Osteoblast (primary cell): Measurements from ENCODE around the gene AIF1. TPM values are rescaled to one million over a fixed set of nuclear protein-coding genes. Genes with fewer than 3 reads are reported as not detected.
A peak's percentile ranks its signal among the peaks of the same experiment; 100 is the strongest.

Experiments used
- DNase-seq: peaks from one replicate; pipeline ENCODE4 v3.0.0; 2011; ENCODE audit warnings: low spot score, mixed read lengths; ENCODE audit not compliant: insufficient read length; ENCODE audit errors: missing footprints
- H2AFZ ChIP-seq: 2 replicates; pipeline ENCODE4 v1.6.0; 2011; ENCODE audit warnings: mild to moderate bottlenecking, low read length
- H3K27ac ChIP-seq: 2 replicates; pipeline ENCODE4 v1.5.1; 2011; ENCODE audit warnings: mild to moderate bottlenecking, low read depth, low read length, moderate library complexity
- H3K27me3 ChIP-seq: 2 replicates; pipeline ENCODE4 v1.6.0; 2012; ENCODE audit warnings: mild to moderate bottlenecking, control low read depth, inconsistent platforms, low read length, moderate library complexity; ENCODE audit not compliant: insufficient read depth
- H3K36me3 ChIP-seq: 2 replicates; pipeline ENCODE4 v1.5.1; 2011; ENCODE audit warnings: mild to moderate bottlenecking, low read length, control low read depth, moderate library complexity; ENCODE audit not compliant: insufficient read depth
- H3K4me1 ChIP-seq: 2 replicates; pipeline ENCODE4 v1.5.1; 2011; ENCODE audit warnings: mild to moderate bottlenecking, low read length, control low read depth, moderate library complexity; ENCODE audit not compliant: insufficient read depth
- H3K4me2 ChIP-seq: 2 replicates; pipeline ENCODE4 v1.6.0; 2011; ENCODE audit warnings: mild to moderate bottlenecking, low read length; ENCODE audit not compliant: insufficient read depth
- H3K4me3 ChIP-seq: fragments of 200-600 bp; sonication (generic); 3 replicates; pipeline ENCODE4 v1.5.1; 2012; ENCODE audit warnings: mild to moderate bottlenecking, low read length, inconsistent platforms; ENCODE audit not compliant: insufficient read depth
- H3K79me2 ChIP-seq: 2 replicates; pipeline ENCODE4 v1.6.0; 2012; ENCODE audit warnings: mild to moderate bottlenecking, low read length, control low read depth, inconsistent platforms; ENCODE audit not compliant: insufficient read depth
- H3K9me3 ChIP-seq: 2 replicates; pipeline ENCODE4 v1.5.1; 2011; ENCODE audit warnings: low read depth, low read length, control low read depth
- H4K20me1 ChIP-seq: 2 replicates; pipeline ENCODE4 v1.6.0; 2012; ENCODE audit warnings: mild to moderate bottlenecking, low read length, control low read depth; ENCODE audit not compliant: insufficient read depth
- total RNA-seq: library from RNA; depleted of rRNA; stranded (reverse); fragments of >200 nt; gene quantifications from 2 replicates; pipeline ENCODE4 v1.2.3, GENCODE V29; 2012
- TF ChIP-seq, protein P1 (sequence below): IDR thresholded peaks from 2 replicates; pipeline ENCODE4 v1.5.1; 2011; ENCODE audit warnings: mild to moderate bottlenecking, low read depth, low read length, moderate library complexity; ENCODE audit errors: extremely low read depth

The AIF1 gene
- total RNA-seq, 1 donor = 0.36 TPM

- no peak overlapping the region for H3K27ac ChIP-seq
- no peaks in the 10 kb centered on the region for H3K27me3 ChIP-seq
- DNase-seq = no peak
- H3K4me1 ChIP-seq = peaks cover 5% of the 10 kb centered on the region
- H4K20me1 ChIP-seq = no peaks in the 10 kb centered on the region
- no peak overlapping the region for H2AFZ ChIP-seq
- no peak overlapping the region for H3K4me3 ChIP-seq
- H3K79me2 ChIP-seq = no peaks in the 10 kb centered on the region
- TF ChIP-seq, protein P1, sequence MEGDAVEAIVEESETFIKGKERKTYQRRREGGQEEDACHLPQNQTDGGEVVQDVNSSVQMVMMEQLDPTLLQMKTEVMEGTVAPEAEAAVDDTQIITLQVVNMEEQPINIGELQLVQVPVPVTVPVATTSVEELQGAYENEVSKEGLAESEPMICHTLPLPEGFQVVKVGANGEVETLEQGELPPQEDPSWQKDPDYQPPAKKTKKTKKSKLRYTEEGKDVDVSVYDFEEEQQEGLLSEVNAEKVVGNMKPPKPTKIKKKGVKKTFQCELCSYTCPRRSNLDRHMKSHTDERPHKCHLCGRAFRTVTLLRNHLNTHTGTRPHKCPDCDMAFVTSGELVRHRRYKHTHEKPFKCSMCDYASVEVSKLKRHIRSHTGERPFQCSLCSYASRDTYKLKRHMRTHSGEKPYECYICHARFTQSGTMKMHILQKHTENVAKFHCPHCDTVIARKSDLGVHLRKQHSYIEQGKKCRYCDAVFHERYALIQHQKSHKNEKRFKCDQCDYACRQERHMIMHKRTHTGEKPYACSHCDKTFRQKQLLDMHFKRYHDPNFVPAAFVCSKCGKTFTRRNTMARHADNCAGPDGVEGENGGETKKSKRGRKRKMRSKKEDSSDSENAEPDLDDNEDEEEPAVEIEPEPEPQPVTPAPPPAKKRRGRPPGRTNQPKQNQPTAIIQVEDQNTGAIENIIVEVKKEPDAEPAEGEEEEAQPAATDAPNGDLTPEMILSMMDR = no peak
- H3K36me3 ChIP-seq = no peaks in the 10 kb centered on the region
- H3K4me2 ChIP-seq = no peak overlapping the region
- H3K9me3 ChIP-seq = no peaks in the 10 kb centered on the region
Observed at GRCh38 chr6:31592396-31592771, 22.6 kb upstream of the AIF1 start.

- Histone ChIP-seq H3K4me3 (no peak overlapping the region), H3K9me3 (no peaks in the 10 kb centered on the region), H3K36me3 (no peaks in the 10 kb centered on the region), H3K27ac (no peak overlapping the region), H2AFZ (no peak overlapping the region), H3K27me3 (no peaks in the 10 kb centered on the region), H4K20me1 (no peaks in the 10 kb centered on the region), H3K79me2 (no peaks in the 10 kb centered on the region), H3K4me1 (no peaks in the 10 kb centered on the region), H3K4me2 (no peak overlapping the region)
- DNase-seq = peak; percentile 53
- TF ChIP-seq, protein P1 = peak; percentile 46
Observed at GRCh38 chr6:31597006-31597405, 18.0 kb upstream of the AIF1 start.

GRCh38 chr6:31607317-31607716 is 7.7 kb upstream of the AIF1 start:
- H3K27me3 ChIP-seq = no peaks in the 10 kb centered on the region
- no peak for DNase-seq
- no peak overlapping the region for H3K27ac ChIP-seq
- no peaks in the 10 kb centered on the region for H4K20me1 ChIP-seq
- H3K79me2 ChIP-seq = no peaks in the 10 kb centered on the region
- TF ChIP-seq, protein P1 = no peak
- H3K4me3 ChIP-seq = no peak overlapping the region
- H3K4me2 ChIP-seq = no peak overlapping the region
- no peaks in the 10 kb centered on the region for H3K36me3 ChIP-seq
- H3K4me1 ChIP-seq = no peaks in the 10 kb centered on the region
- H2AFZ ChIP-seq = no peak overlapping the region
- no peaks in the 10 kb centered on the region for H3K9me3 ChIP-seq

GRCh38 chr6:31609519-31610406 is 5.3 kb upstream of the AIF1 start:
- DNase-seq = peak; percentile 52
- TF ChIP-seq, protein P1 = no peak
- no peaks in the 10 kb centered on the region for H3K27me3 ChIP-seq
- H3K9me3 ChIP-seq = no peaks in the 10 kb centered on the region
- no peak overlapping the region for H3K4me3 ChIP-seq
- H3K36me3 ChIP-seq = no peaks in the 10 kb centered on the region
- no peaks in the 10 kb centered on the region for H4K20me1 ChIP-seq
- no peaks in the 10 kb centered on the region for H3K4me1 ChIP-seq
- H3K79me2 ChIP-seq = no peaks in the 10 kb centered on the region
- no peak overlapping the region for H3K4me2 ChIP-seq
- no peak overlapping the region for H3K27ac ChIP-seq
- H2AFZ ChIP-seq = no peak overlapping the region
